ENCODE results near the gene WNT11. TPM values are rescaled to one million over a fixed set of nuclear protein-coding genes. Genes with fewer than 3 reads are reported as not detected.

Gene WNT11
- total RNA-seq, 1 experiment from 2014 or later, result not detected

GRCh38 chr11:76172583-76172982 is 33.7 kb downstream of the WNT11 start:
- no CpG with 5 or more reads among the region's 13 CpGs for WGBS (ENCODE audit: extremely low coverage, insufficient read length, low lambda C conversion rate)
- Histone ChIP-seq H3K18ac (ENCODE audit: insufficient read length, low read depth, low read length) (no peak overlapping the region), H3K4ac (ENCODE audit: low read depth, low read length) (no peak overlapping the region), H3K23me2 (ENCODE audit: insufficient read length, low read depth, low read length, poor library complexity, severe bottlenecking) (no peaks in the 10 kb centered on the region), H3K27ac (ENCODE audit: insufficient read length, low read depth, low read length) (no peak overlapping the region), H3K4me2 (ENCODE audit: insufficient read depth, insufficient read length, low read length) (no peak overlapping the region), H3T11ph (ENCODE audit: low read length) (no peak overlapping the region), H2BK120ac (ENCODE audit: low read depth, low read length, poor library complexity, severe bottlenecking) (no peak overlapping the region), H2BK5ac (ENCODE audit: insufficient read length, low read length) (no peak overlapping the region), H3K9ac (ENCODE audit: extremely low read depth, insufficient read length, low read length) (no peak overlapping the region), H2BK20ac (ENCODE audit: low read depth, low read length, poor library complexity, severe bottlenecking) (no peak overlapping the region), H3K56ac (ENCODE audit: insufficient read length, low read depth, low read length) (no peak overlapping the region), H2BK15ac (ENCODE audit: low read depth, low read length) (no peak overlapping the region), H3K27me3 (ENCODE audit: insufficient read depth, low read length) (no peaks in the 10 kb centered on the region), H4K5ac (ENCODE audit: insufficient read length, low read depth, low read length) (no peak overlapping the region), H3K9me3 (ENCODE audit: control insufficient read depth, low read depth, low read length) (no peaks in the 10 kb centered on the region), H4K91ac (ENCODE audit: insufficient read length, low read depth, low read length) (no peak overlapping the region), H4K8ac (replicated peaks; ENCODE audit: insufficient read length, low read depth, low read length) (no peak overlapping the region), H3K23ac (ENCODE audit: insufficient read length, low read depth, low read length) (no peak overlapping the region), H3K14ac (ENCODE audit: insufficient read depth, low read length) (no peak overlapping the region), H2BK12ac (ENCODE audit: insufficient read length, low read depth, low read length) (no peak overlapping the region), H3K4me1 (ENCODE audit: insufficient read depth, low read length) (no peaks in the 10 kb centered on the region), H4K20me1 (ENCODE audit: control insufficient read depth, insufficient read depth, insufficient read length) (no peaks in the 10 kb centered on the region), H3K79me1 (ENCODE audit: insufficient read depth, low read depth, low read length, poor library complexity, severe bottlenecking) (no peaks in the 10 kb centered on the region), H2AK5ac (ENCODE audit: insufficient read length, low read length) (no peak overlapping the region), H3K79me2 (ENCODE audit: insufficient read depth, low read length) (no peaks in the 10 kb centered on the region), H2AFZ (ENCODE audit: low read length) (no peak overlapping the region)
- Mint-ChIP-seq H3K4me3 (no peak overlapping the region), H3K36me3 (ENCODE audit: insufficient read depth in 1 of 3, low read depth in 3 of 3) (no peaks in the 10 kb centered on the region), H3K27ac (no peak overlapping the region), H3K4me1 (peaks cover 8 to 9% of the 10 kb centered on the region in 2 experiments), H3K9me3 (no peaks in the 10 kb centered on the region; a peak in 1 of 5 replicates), H3K27me3 (ENCODE audit: low read depth) (peaks cover 63% of the 10 kb centered on the region)
- DNase-seq, result no peak
- TF ChIP-seq, protein P1, sequence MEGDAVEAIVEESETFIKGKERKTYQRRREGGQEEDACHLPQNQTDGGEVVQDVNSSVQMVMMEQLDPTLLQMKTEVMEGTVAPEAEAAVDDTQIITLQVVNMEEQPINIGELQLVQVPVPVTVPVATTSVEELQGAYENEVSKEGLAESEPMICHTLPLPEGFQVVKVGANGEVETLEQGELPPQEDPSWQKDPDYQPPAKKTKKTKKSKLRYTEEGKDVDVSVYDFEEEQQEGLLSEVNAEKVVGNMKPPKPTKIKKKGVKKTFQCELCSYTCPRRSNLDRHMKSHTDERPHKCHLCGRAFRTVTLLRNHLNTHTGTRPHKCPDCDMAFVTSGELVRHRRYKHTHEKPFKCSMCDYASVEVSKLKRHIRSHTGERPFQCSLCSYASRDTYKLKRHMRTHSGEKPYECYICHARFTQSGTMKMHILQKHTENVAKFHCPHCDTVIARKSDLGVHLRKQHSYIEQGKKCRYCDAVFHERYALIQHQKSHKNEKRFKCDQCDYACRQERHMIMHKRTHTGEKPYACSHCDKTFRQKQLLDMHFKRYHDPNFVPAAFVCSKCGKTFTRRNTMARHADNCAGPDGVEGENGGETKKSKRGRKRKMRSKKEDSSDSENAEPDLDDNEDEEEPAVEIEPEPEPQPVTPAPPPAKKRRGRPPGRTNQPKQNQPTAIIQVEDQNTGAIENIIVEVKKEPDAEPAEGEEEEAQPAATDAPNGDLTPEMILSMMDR (conservative IDR thresholded peaks at IDR 0.05), result no peak
